ENCODE measurements around the gene MYO3B.
"Not testable (repeated sequence)": the region's sequence is repeated elsewhere in the genome, so short reads cannot be mapped to it uniquely, and the experiment has no call there.

Gene MYO3B

DNA sequence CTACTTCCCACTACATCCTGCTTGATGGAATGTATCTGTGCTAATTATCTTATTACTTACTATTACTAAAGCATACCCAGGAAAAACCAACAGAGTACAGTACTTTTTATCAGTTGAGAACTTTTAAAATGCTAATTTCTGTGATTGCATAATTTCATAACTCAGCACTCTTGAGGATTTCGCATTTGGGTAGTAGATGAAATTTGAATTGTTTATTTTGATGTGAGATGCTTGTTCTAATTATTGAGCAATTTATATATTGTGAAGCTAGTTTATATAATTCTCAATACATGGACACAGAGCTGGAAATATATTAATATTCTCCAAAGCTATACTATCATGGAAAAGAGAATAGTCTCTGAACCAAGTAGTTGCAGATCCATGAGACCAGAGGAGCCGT lies 432.7 kb downstream of the MYO3B start:
- CTCF ChIA-PET = no interaction called here
- DNase-seq (ENCODE audit: extremely low spot score) = no peak
- POLR2A ChIA-PET = no interaction called here
- TF ChIP-seq NFRKB (IDR thresholded peaks at IDR 0.05) (no peak), FOXM1 (IDR thresholded peaks at IDR 0.05; ENCODE audit: borderline replicate concordance) (no peak), LEF1 (IDR thresholded peaks at IDR 0.05; ENCODE audit: borderline replicate concordance) (no peak), TARDBP (IDR thresholded peaks at IDR 0.05) (no peak)

DNA sequence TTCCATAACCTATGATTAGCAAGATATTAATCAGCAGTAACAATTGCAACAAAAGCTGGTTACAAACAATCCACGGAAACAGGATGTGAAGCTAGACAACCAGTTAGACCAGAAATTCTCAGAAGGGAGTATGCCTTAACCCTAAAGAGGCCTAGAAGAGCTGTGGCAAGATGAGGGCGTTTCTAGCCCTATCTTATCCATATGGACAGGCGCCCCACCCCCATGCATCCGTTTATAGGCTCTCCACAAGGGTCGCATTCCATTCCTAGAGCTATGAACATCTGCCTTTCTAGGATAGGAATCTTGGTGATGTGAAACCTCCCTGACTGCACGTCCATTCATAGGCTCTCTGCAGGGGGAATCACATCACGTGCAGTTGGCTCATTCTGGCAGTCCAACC lies 441.0 kb downstream of the MYO3B start:
- DNase-seq (ENCODE audit: extremely low spot score); CTCF ChIA-PET; POLR2A ChIA-PET: not testable (repeated sequence)

DNA sequence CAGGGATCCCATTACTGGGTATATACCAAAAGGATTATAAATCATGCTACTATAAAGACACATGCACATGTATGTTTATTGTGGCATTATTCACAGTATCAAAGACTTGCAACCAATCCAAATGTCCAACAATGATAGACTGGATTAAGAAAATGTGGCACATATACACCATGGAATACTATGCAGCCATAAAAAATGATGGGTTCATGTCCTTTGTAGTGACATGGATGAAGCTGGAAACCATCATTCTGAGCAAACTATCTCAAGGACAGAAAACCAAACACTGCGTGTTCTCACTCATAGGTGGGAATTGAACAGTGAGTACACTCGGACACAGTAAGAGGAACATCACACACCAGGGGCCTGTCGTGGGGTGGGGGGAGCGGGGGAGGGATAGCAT lies 457.1 kb downstream of the MYO3B start:
- POLR2A ChIA-PET; DNase-seq (ENCODE audit: extremely low spot score): not testable (repeated sequence)

DNA sequence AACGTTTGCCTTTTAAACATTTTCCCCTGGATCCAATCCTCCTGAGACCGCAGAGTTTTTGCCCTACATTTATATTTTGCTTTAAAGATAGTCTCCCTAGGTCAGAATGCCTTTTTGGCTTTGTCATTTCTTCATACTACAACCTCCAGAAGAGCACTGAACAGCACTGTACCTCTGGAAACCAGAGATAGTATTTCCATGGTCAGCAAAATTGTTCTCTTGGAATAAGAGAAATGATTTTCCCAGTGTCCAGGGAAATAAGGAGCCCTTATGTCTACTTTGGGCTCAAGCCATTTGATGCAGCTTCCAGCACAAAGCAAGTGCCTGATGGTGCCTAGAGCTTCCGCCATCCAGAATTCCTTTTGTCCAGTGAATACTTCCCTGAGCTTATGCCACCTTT lies 461.7 kb downstream of the MYO3B start:
- ChIA-PET POLR2A (no interaction called here), CTCF (no interaction called here)
- no peak for DNase-seq (ENCODE audit: extremely low spot score)
- TF ChIP-seq ZNF384 (IDR thresholded peaks at IDR 0.05) (no peak), FOXK2 (IDR thresholded peaks at IDR 0.05) (no peak), TARDBP (IDR thresholded peaks at IDR 0.05) (no peak), ARNT (IDR thresholded peaks at IDR 0.05) (no peak), SUZ12 (IDR thresholded peaks at IDR 0.05) (no peak), BHLHE40 (IDR thresholded peaks at IDR 0.05; ENCODE audit: borderline replicate concordance) (no peak), FOXM1 (IDR thresholded peaks at IDR 0.05; ENCODE audit: borderline replicate concordance) (no peak), SP1 (IDR thresholded peaks at IDR 0.05) (no peak), ELF4 (IDR thresholded peaks at IDR 0.05) (no peak), CTBP1 (IDR thresholded peaks at IDR 0.05; ENCODE audit: borderline replicate concordance) (no peak), LEF1 (IDR thresholded peaks at IDR 0.05; ENCODE audit: borderline replicate concordance) (no peak), NFRKB (IDR thresholded peaks at IDR 0.05) (no peak), HDGF (IDR thresholded peaks at IDR 0.05; ENCODE audit: borderline replicate concordance) (no peak), L3MBTL2 (conservative IDR thresholded peaks at IDR 0.05) (no peak), FOXA1 (IDR thresholded peaks at IDR 0.05) (no peak)
- TF ChIP-seq, protein P1, sequence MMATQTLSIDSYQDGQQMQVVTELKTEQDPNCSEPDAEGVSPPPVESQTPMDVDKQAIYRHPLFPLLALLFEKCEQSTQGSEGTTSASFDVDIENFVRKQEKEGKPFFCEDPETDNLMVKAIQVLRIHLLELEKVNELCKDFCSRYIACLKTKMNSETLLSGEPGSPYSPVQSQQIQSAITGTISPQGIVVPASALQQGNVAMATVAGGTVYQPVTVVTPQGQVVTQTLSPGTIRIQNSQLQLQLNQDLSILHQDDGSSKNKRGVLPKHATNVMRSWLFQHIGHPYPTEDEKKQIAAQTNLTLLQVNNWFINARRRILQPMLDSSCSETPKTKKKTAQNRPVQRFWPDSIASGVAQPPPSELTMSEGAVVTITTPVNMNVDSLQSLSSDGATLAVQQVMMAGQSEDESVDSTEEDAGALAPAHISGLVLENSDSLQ (IDR thresholded peaks at IDR 0.05) = no peak

More for the DNA sequence above, 457.1 kb downstream of the MYO3B start:
- CTCF ChIA-PET = not testable (repeated sequence)

DNA sequence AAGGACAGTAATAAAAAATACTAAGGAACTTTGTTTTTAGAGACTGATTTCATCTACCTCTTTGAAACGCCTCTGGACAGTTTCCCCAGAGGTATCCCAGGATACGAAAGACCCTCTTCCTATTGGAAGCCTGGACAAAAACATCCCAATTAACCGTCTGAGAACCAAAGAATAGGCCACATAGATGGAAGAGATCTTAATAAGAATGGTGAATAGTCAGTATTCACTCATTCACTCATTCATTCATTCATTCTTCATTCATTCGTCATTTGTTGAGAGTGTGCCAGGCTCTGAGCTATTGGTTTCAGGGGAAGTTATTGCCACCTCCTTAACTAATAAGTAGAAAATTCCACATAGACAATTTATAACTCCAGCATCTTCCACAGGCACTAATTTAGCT lies 464.0 kb downstream of the MYO3B start:
- no peak for TF ChIP-seq CTBP1 (IDR thresholded peaks at IDR 0.05; ENCODE audit: borderline replicate concordance)
- TF ChIP-seq BHLHE40 (IDR thresholded peaks at IDR 0.05; ENCODE audit: borderline replicate concordance) = no peak
- no peak for TF ChIP-seq SP1 (IDR thresholded peaks at IDR 0.05)
- TF ChIP-seq ARNT (IDR thresholded peaks at IDR 0.05) = no peak
- no peak for TF ChIP-seq NFRKB (IDR thresholded peaks at IDR 0.05)
- no peak for TF ChIP-seq ELF4 (IDR thresholded peaks at IDR 0.05)
- no peak for TF ChIP-seq ZNF384 (IDR thresholded peaks at IDR 0.05)
- TF ChIP-seq FOXA1 (IDR thresholded peaks at IDR 0.05) = no peak
- CTCF ChIA-PET = interaction anchor here (0.6 kb wide), 1 partner anchor 122 kb away, joined by 5 read pairs; no protein-coding TSS in a partner anchor
- POLR2A ChIA-PET = no interaction called here
- DNase-seq (ENCODE audit: extremely low spot score) = no peak

DNA sequence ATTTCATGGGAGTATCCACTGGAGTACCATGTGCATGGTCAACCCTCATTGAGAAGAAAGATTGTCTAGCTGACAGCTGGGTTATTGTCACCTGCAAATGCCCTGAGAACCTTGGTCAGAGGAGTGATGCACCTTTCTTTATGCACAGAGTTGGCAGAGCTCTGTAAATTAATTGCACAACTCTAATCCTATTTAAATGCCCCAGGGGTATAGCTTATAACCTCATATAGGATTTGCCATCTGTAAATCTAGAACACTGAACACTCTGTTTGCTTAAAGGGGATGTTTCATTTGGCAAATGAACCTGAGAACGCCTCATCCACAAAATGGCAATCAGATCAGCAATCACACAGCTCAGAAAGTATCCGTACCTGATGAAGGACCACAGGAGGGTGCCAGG lies 465.4 kb downstream of the MYO3B start:
- ChIA-PET POLR2A (no interaction called here), CTCF (no interaction called here)
- DNase-seq (ENCODE audit: extremely low spot score) = no peak
- TF ChIP-seq NFRKB (IDR thresholded peaks at IDR 0.05) (no peak), CTBP1 (IDR thresholded peaks at IDR 0.05; ENCODE audit: borderline replicate concordance) (no peak), TARDBP (IDR thresholded peaks at IDR 0.05) (no peak)

DNA sequence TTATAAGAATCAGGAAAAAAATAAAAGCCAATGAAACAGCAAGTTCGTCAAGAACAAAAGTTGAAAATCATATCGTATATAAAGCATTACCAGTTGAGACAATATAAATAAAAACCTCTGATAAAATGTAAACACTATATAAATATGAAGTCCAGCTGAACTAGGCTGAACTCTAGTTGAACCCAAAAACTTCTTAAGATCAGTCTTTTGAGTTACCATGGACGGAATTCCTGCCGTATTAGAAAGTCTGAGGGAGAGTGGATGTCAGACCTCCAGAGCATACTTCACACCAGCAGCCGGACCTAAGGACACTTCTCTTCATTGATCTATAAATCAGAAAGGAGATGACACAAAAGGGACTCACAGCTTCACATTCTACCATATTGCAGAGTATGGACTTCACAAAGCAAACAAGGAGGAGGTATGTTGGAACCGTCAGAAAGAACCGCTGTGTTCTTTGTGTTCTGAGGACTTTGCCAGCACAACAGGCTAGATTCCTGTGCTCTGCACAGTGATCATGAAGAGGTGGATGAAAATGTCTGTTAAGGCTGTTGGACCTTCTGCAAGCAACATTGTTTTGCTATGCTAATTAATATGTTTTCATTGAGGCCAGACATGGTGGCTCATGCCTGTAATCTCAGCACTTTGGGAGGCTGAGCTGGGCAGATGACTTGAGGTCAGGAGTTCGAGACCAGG lies 469.9 kb downstream of the MYO3B start:
- ChIA-PET POLR2A (no interaction called here), CTCF (no interaction called here)
- DNase-seq (ENCODE audit: extremely low spot score) = no peak
- TF ChIP-seq BHLHE40 (IDR thresholded peaks at IDR 0.05; ENCODE audit: borderline replicate concordance) (no peak), ZNF384 (IDR thresholded peaks at IDR 0.05) (no peak), SUZ12 (IDR thresholded peaks at IDR 0.05) (no peak), ARNT (IDR thresholded peaks at IDR 0.05) (no peak), CTBP1 (IDR thresholded peaks at IDR 0.05; ENCODE audit: borderline replicate concordance) (no peak), LEF1 (IDR thresholded peaks at IDR 0.05; ENCODE audit: borderline replicate concordance) (no peak), SP1 (IDR thresholded peaks at IDR 0.05) (no peak), TARDBP (IDR thresholded peaks at IDR 0.05) (no peak), FOXK2 (IDR thresholded peaks at IDR 0.05) (no peak), FOXA1 (IDR thresholded peaks at IDR 0.05) (no peak), ELF4 (IDR thresholded peaks at IDR 0.05) (no peak), NFRKB (IDR thresholded peaks at IDR 0.05) (no peak), FOXM1 (IDR thresholded peaks at IDR 0.05; ENCODE audit: borderline replicate concordance) (no peak), L3MBTL2 (conservative IDR thresholded peaks at IDR 0.05) (no peak), HDGF (IDR thresholded peaks at IDR 0.05; ENCODE audit: borderline replicate concordance) (no peak)
- TF ChIP-seq, protein P1 (IDR thresholded peaks at IDR 0.05) = no peak
